GM03348 (cell line): ENCODE measurements around the gene ZFP91.
A peak's percentile ranks its signal among the peaks of the same experiment; 100 is the strongest.
"Not testable (repeated sequence)": the region's sequence is repeated elsewhere in the genome, so short reads cannot be mapped to it uniquely, and the experiment has no call there.

Experiments
- DNase-seq: peaks from one replicate; pipeline ENCODE4 v3.0.0; 2012; ENCODE audit warnings: low spot score

Gene ZFP91

GRCh38 chr11:58578635-58579191 lies at the start of gene ZFP91:
Gene ZFP91, plus strand, starts transcription at chr11:58579063. Its CDS starts 219 bp downstream, at chr11:58579282.
- DNase-seq: peak; percentile 97

- DNase-seq: no peak
These were observed 48.6 kb upstream of the ZFP91 start for GRCh38 chr11:58530236-58530635.

- no peak for DNase-seq
These were observed 47.0 kb upstream of the ZFP91 start for GRCh38 chr11:58531865-58532341.

GRCh38 chr11:58546841-58547240 lies 32.0 kb upstream of the ZFP91 start:
- no peak for DNase-seq

- DNase-seq: no peak
These were observed 29.2 kb upstream of the ZFP91 start for GRCh38 chr11:58549644-58550043.

GRCh38 chr11:58560842-58561241 lies 18.0 kb upstream of the ZFP91 start:
- DNase-seq: no peak

GRCh38 chr11:58561394-58562098 lies 17.3 kb upstream of the ZFP91 start:
- no peak for DNase-seq

GRCh38 chr11:58562375-58562800 lies 16.5 kb upstream of the ZFP91 start:
- DNase-seq: no peak

GRCh38 chr11:58564231-58564630 lies 14.6 kb upstream of the ZFP91 start:
- DNase-seq: no peak

- peak; percentile 40 for DNase-seq
These were observed 10.9 kb upstream of the ZFP91 start for GRCh38 chr11:58567889-58568512.

- DNase-seq: not testable (repeated sequence)
These were observed 6.0 kb upstream of the ZFP91 start for GRCh38 chr11:58572906-58573305.

- peak; percentile 67 for DNase-seq
These were observed 5.3 kb upstream of the ZFP91 start for GRCh38 chr11:58573451-58574104.

- DNase-seq: peak; percentile 32
These were observed 4.0 kb upstream of the ZFP91 start for GRCh38 chr11:58574881-58575280.

- peak; percentile 27 for DNase-seq
These were observed 3.4 kb upstream of the ZFP91 start, which contains the start of gene LPXN for GRCh38 chr11:58575377-58576020. Gene LPXN, minus strand, starts transcription at chr11:58575856. Its CDS starts 84 bp downstream, at chr11:58575772.

GRCh38 chr11:58576887-58577471 lies 1.9 kb upstream of the ZFP91 start:
- peak; percentile 35 for DNase-seq

- DNase-seq: peak; percentile 23
These were observed 1.2 kb upstream of the ZFP91 start for GRCh38 chr11:58577555-58578135.

- peak; percentile 88 for DNase-seq
These were observed 678 bp upstream of the ZFP91 start for GRCh38 chr11:58578136-58578634.

GRCh38 chr11:58579192-58580129 lies 598 bp downstream of the ZFP91 start:
- DNase-seq: peak; percentile 90

- no peak for DNase-seq
These were observed 1.4 kb downstream of the ZFP91 start for GRCh38 chr11:58580311-58580710.

GRCh38 chr11:58582437-58582836 lies 3.6 kb downstream of the ZFP91 start:
- DNase-seq: no peak
